Esophagus squamous epithelium (tissue), 4 donors: Measurements from ENCODE around the gene ADGRG3.

Source experiments
- POLR2A ChIP-seq, 4 donors: fragments of 450-650 bp; IDR thresholded peaks; one replicate each; pipeline ENCODE4 v1.6.1; 2017; ENCODE audit warnings: antibody characterized with exemption in 4 of 4, mild to moderate bottlenecking in 4 of 4, moderate library complexity in 3 of 4
- TF ChIP-seq, protein P1 (sequence below), 6 experiments: fragments of 450-650 bp in 4 of 6; fragments of 200-600 bp in 2 of 6; sonication (generic) in 2 of 6; IDR thresholded peaks; one replicate each; pipeline ENCODE4 v1.5.1; 2016 to 2019; ENCODE audit warnings: antibody characterized with exemption in 6 of 6, mild to moderate bottlenecking in 4 of 6, moderate library complexity in 4 of 6

DNA sequence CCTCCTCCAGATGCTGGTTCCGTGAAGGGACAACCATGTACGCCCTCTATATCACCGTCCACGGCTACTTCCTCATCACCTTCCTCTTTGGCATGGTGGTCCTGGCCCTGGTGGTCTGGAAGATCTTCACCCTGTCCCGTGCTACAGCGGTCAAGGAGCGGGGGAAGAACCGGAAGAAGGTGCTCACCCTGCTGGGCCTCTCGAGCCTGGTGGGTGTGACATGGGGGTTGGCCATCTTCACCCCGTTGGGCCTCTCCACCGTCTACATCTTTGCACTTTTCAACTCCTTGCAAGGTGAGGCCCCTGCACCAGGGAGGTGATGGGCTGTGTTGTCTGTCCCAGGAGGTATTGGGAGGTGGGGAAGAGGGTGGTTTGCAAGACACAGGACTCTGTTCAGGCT, 17.5 kb downstream of the ADGRG3 start:
- TF ChIP-seq, protein P1, sequence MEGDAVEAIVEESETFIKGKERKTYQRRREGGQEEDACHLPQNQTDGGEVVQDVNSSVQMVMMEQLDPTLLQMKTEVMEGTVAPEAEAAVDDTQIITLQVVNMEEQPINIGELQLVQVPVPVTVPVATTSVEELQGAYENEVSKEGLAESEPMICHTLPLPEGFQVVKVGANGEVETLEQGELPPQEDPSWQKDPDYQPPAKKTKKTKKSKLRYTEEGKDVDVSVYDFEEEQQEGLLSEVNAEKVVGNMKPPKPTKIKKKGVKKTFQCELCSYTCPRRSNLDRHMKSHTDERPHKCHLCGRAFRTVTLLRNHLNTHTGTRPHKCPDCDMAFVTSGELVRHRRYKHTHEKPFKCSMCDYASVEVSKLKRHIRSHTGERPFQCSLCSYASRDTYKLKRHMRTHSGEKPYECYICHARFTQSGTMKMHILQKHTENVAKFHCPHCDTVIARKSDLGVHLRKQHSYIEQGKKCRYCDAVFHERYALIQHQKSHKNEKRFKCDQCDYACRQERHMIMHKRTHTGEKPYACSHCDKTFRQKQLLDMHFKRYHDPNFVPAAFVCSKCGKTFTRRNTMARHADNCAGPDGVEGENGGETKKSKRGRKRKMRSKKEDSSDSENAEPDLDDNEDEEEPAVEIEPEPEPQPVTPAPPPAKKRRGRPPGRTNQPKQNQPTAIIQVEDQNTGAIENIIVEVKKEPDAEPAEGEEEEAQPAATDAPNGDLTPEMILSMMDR (IDR thresholded peaks at IDR 0.05): no peak
- TF ChIP-seq POLR2A (IDR thresholded peaks at IDR 0.05): no peak
